DOHH2 (cell line): ENCODE measurements around the gene WDR76.

ENCODE experiments used
- H3F3A ChIP-seq: fragments of 200-600 bp; sonication (generic), shearing (Covaris generic); 2 replicates; pipeline ENCODE4 v1.6.0; 2016; ENCODE audit warnings: antibody characterized with exemption, mild to moderate bottlenecking; ENCODE audit not compliant: control insufficient read depth, insufficient read depth
- H3K27ac ChIP-seq: fragments of 200-600 bp; sonication (generic); 2 replicates; pipeline ENCODE4 v1.5.1; 2014; ENCODE audit warnings: low read depth, mild to moderate bottlenecking, low read length, moderate library complexity
- H3K27me3 ChIP-seq: fragments of 200-600 bp; sonication (generic); 2 replicates; pipeline ENCODE4 v1.6.1; 2014; ENCODE audit warnings: mild to moderate bottlenecking, low read length, mixed read lengths; ENCODE audit not compliant: control insufficient read depth
- H3K36me3 ChIP-seq: fragments of 200-600 bp; sonication (generic); 2 replicates; pipeline ENCODE4 v1.6.1; 2014; ENCODE audit warnings: mild to moderate bottlenecking, low read length, moderate library complexity, mixed read lengths; ENCODE audit not compliant: control insufficient read depth
- H3K4me1 ChIP-seq: fragments of 200-600 bp; sonication (generic); 2 replicates; pipeline ENCODE4 v1.6.1; 2014; ENCODE audit warnings: mild to moderate bottlenecking, low read length, mixed read lengths; ENCODE audit not compliant: control insufficient read depth
- H3K4me2 ChIP-seq: fragments of 200-600 bp; sonication (generic); 2 replicates; pipeline ENCODE4 v1.6.0; 2014; ENCODE audit warnings: mild to moderate bottlenecking, low read length, moderate library complexity
- H3K4me3 ChIP-seq: fragments of 200-600 bp; sonication (generic); 2 replicates; pipeline ENCODE4 v1.5.1; 2014; ENCODE audit warnings: mild to moderate bottlenecking, low read length, mixed read lengths
- H3K79me2 ChIP-seq: fragments of 200-600 bp; sonication (generic); 2 replicates; pipeline ENCODE4 v1.6.1; 2014; ENCODE audit warnings: mild to moderate bottlenecking, low read length, mixed read lengths; ENCODE audit not compliant: control insufficient read depth
- H3K9me2 ChIP-seq: fragments of 200-600 bp; sonication (generic); replicated peaks from 2 replicates; pipeline ENCODE4 v1.6.1; 2014; ENCODE audit warnings: mild to moderate bottlenecking, low read length, mixed read lengths; ENCODE audit not compliant: control insufficient read depth
- H3K9me3 ChIP-seq: fragments of 200-600 bp; sonication (generic); 2 replicates; pipeline ENCODE4 v1.6.1; 2014; ENCODE audit warnings: antibody characterized with exemption, low read length, mixed read lengths; ENCODE audit not compliant: control insufficient read depth, insufficient read depth
- H4K20me1 ChIP-seq: fragments of 200-600 bp; sonication (generic); 2 replicates; pipeline ENCODE4 v1.6.0; 2014; ENCODE audit warnings: low read depth, mild to moderate bottlenecking, antibody characterized with exemption, low read length, moderate library complexity; ENCODE audit not compliant: control insufficient read depth, insufficient read depth
- CTCF ChIP-seq: fragments of 200-600 bp; sonication (generic); IDR thresholded peaks from one replicate; pipeline ENCODE4 v1.5.1; 2014; ENCODE audit warnings: antibody characterized with exemption, mild to moderate bottlenecking, low read depth, low read length; ENCODE audit not compliant: poor library complexity, severe bottlenecking
- EZH2phosphoT487 ChIP-seq: fragments of 200-600 bp; sonication (generic); IDR thresholded peaks from 2 replicates; pipeline ENCODE4 v1.6.1; 2017; ENCODE audit warnings: borderline replicate concordance, mild to moderate bottlenecking, antibody characterized with exemption, low read length, moderate library complexity, mixed read lengths

Gene WDR76

GRCh38 chr15:43893956-43894355, 67.2 kb downstream of the WDR76 start:
- H4K20me1 ChIP-seq = 0 out of 2 replicates have a peak, but pooled peaks cover 3% of the 10 kb centered on the region
- peaks cover 13% of the 10 kb centered on the region; the same call in 1 of the 2 replicates for H3K36me3 ChIP-seq
- no peaks in the 10 kb centered on the region for H3K9me3 ChIP-seq
- H3K4me1 ChIP-seq = no peaks in the 10 kb centered on the region
- H3K9me2 ChIP-seq = no peaks in the 10 kb centered on the region
- no peaks in the 10 kb centered on the region for H3K27me3 ChIP-seq
- H3K27ac ChIP-seq = no peak overlapping the region
- H3K79me2 ChIP-seq = no peaks in the 10 kb centered on the region
- no peak overlapping the region for H3K4me3 ChIP-seq
- TF ChIP-seq CTCF = no peak
- TF ChIP-seq EZH2phosphoT487 = no peak
- H3F3A ChIP-seq = peaks cover 9% of the 10 kb centered on the region
- H3K4me2 ChIP-seq = no peak overlapping the region

- H4K20me1 ChIP-seq = 0 out of 2 replicates have a peak, but pooled peaks cover 3% of the 10 kb centered on the region
- H3K4me2 ChIP-seq = no peak overlapping the region
- no peak for TF ChIP-seq CTCF
- no peak for TF ChIP-seq EZH2phosphoT487
- H3K27ac ChIP-seq = no peak overlapping the region
- H3K36me3 ChIP-seq = peaks cover 4% of the 10 kb centered on the region; the same call in 1 of the 2 replicates
- no peaks in the 10 kb centered on the region for H3K79me2 ChIP-seq
- H3K27me3 ChIP-seq = no peaks in the 10 kb centered on the region
- H3K9me2 ChIP-seq = no peaks in the 10 kb centered on the region
- no peaks in the 10 kb centered on the region for H3F3A ChIP-seq
- H3K9me3 ChIP-seq = no peaks in the 10 kb centered on the region
- no peaks in the 10 kb centered on the region for H3K4me1 ChIP-seq
- no peak overlapping the region for H3K4me3 ChIP-seq
Measured at GRCh38 chr15:43895586-43895985, 68.8 kb downstream of the WDR76 start.

- H4K20me1 ChIP-seq = 0 out of 2 replicates have a peak, but pooled peaks cover 3% of the 10 kb centered on the region
- no peak overlapping the region for H3K4me3 ChIP-seq
- no peaks in the 10 kb centered on the region for H3K27me3 ChIP-seq
- H3K4me1 ChIP-seq = no peaks in the 10 kb centered on the region
- no peaks in the 10 kb centered on the region for H3K9me2 ChIP-seq
- H3K4me2 ChIP-seq = no peak overlapping the region
- H3K79me2 ChIP-seq = no peaks in the 10 kb centered on the region
- no peaks in the 10 kb centered on the region for H3K9me3 ChIP-seq
- H3F3A ChIP-seq = no peaks in the 10 kb centered on the region
- H3K36me3 ChIP-seq = no peaks in the 10 kb centered on the region; the same call in 1 of the 2 replicates
- TF ChIP-seq EZH2phosphoT487 = no peak
- TF ChIP-seq CTCF = no peak
- H3K27ac ChIP-seq = no peak overlapping the region
Measured at GRCh38 chr15:43896543-43896942, 69.7 kb downstream of the WDR76 start.
